Measurements from ENCODE around the gene CASZ1. TPM values are rescaled to one million over a fixed set of nuclear protein-coding genes. Genes with fewer than 3 reads are reported as not detected.

The CASZ1 gene
- total RNA-seq, 4 donors from 2014 or later = 39.1 to 215 (median 115) TPM

- in situ Hi-C loops (cut with MboI; ENCODE audit: low pct_ligation_motif_present in 1 of 4, low pct_unique_long_range_greater_than_20kb in 1 of 4, low sequenced_read_pairs in 3 of 4) (no loop called here), intact Hi-C loops (cut with DNase I; ENCODE audit: low total_unique reads) (no loop called here)
- no peak for DNase-seq
- no peak overlapping the region for H3K4me3 ChIP-seq
- no peaks in the 10 kb centered on the region for H3K27me3 ChIP-seq
- 85% methylated on average over 12 of the region's 16 CpGs; no CpG with 5 or more reads in 1 of the 2 donors for WGBS, 2 donors (ENCODE audit: low coverage in 1 of 2)
- TF ChIP-seq CTCF (IDR thresholded peaks at IDR 0.05) (no peak), POLR2A (IDR thresholded peaks at IDR 0.05) (no peak), POLR2AphosphoS5 (IDR thresholded peaks at IDR 0.05) (no peak), EP300 (IDR thresholded peaks at IDR 0.05; ENCODE audit: low read depth) (no peak)
- H3K9me3 ChIP-seq = no peaks in the 10 kb centered on the region
- H3K36me3 ChIP-seq = no peaks in the 10 kb centered on the region
- H3K4me1 ChIP-seq = peaks cover 15 to 29% (median 16%) of the 10 kb centered on the region in 4 donors
- peak overlapping the region in 2 of 4 donors; percentile 17 to 72 for H3K27ac ChIP-seq
Observed at GRCh38 chr1:10727751-10728232, 68.7 kb downstream of the CASZ1 start.

- no peaks in the 10 kb centered on the region for H3K27me3 ChIP-seq
- H3K4me1 ChIP-seq = peaks cover 15 to 29% (median 16%) of the 10 kb centered on the region in 4 donors
- no peak overlapping the region for H3K4me3 ChIP-seq
- WGBS, 2 donors (ENCODE audit: low coverage in 1 of 2) = 93% methylated on average over 16 of the region's 17 CpGs; no CpG with 5 or more reads in 1 of the 2 donors
- TF ChIP-seq CTCF (IDR thresholded peaks at IDR 0.05) (no peak), POLR2A (IDR thresholded peaks at IDR 0.05) (no peak), POLR2AphosphoS5 (IDR thresholded peaks at IDR 0.05) (no peak), EP300 (IDR thresholded peaks at IDR 0.05; ENCODE audit: low read depth) (no peak)
- intact Hi-C loops (cut with DNase I; ENCODE audit: low total_unique reads) (no loop called here), in situ Hi-C loops (cut with MboI; ENCODE audit: low pct_ligation_motif_present in 1 of 4, low pct_unique_long_range_greater_than_20kb in 1 of 4, low sequenced_read_pairs in 3 of 4) (no loop called here)
- peak overlapping the region in 3 of 4 donors; percentile 45 to 72 (median 56) for H3K27ac ChIP-seq
- H3K36me3 ChIP-seq = no peaks in the 10 kb centered on the region
- H3K9me3 ChIP-seq = no peaks in the 10 kb centered on the region
- DNase-seq = peak; percentile 37
Observed at GRCh38 chr1:10726355-10726754, 70.1 kb downstream of the CASZ1 start.

- in situ Hi-C loops (cut with MboI; ENCODE audit: low pct_ligation_motif_present in 1 of 4, low pct_unique_long_range_greater_than_20kb in 1 of 4, low sequenced_read_pairs in 3 of 4) (no loop called here), intact Hi-C loops (cut with DNase I; ENCODE audit: low total_unique reads) (no loop called here)
- no peak for DNase-seq
- no peak overlapping the region for H3K4me3 ChIP-seq
- H3K4me1 ChIP-seq = peaks cover 15 to 29% (median 16%) of the 10 kb centered on the region in 4 donors
- TF ChIP-seq POLR2AphosphoS5 (IDR thresholded peaks at IDR 0.05) (no peak), EP300 (IDR thresholded peaks at IDR 0.05; ENCODE audit: low read depth) (no peak)
- no peaks in the 10 kb centered on the region for H3K36me3 ChIP-seq
- no peaks in the 10 kb centered on the region for H3K9me3 ChIP-seq
- peak overlapping the region; percentile 45 to 72 (median 62) for H3K27ac ChIP-seq
- WGBS, 2 donors (ENCODE audit: low coverage in 1 of 2) = 53 to 75% methylated on average over 5 to 21 of the region's 21 CpGs
- H3K27me3 ChIP-seq = no peaks in the 10 kb centered on the region
Observed at GRCh38 chr1:10724948-10725847, 71.2 kb downstream of the CASZ1 start.

- H3K27ac ChIP-seq = peak overlapping the region; percentile 45 to 72 (median 62)
- 60 to 83% methylated on average over 1 to 4 of the region's 4 CpGs for WGBS, 2 donors (ENCODE audit: low coverage in 1 of 2)
Observed at GRCh38 chr1:10724511-10724910, 71.9 kb downstream of the CASZ1 start.

More at GRCh38 chr1:10724511-10724910, 71.9 kb downstream of the CASZ1 start:
- in situ Hi-C loops (cut with MboI; ENCODE audit: low pct_ligation_motif_present in 1 of 4, low pct_unique_long_range_greater_than_20kb in 1 of 4, low sequenced_read_pairs in 3 of 4) = no loop called here
- Histone ChIP-seq H3K4me3 (no peak overlapping the region), H3K9me3 (no peaks in the 10 kb centered on the region), H3K27me3 (no peaks in the 10 kb centered on the region), H3K36me3 (no peaks in the 10 kb centered on the region), H3K4me1 (peaks cover 15 to 29% (median 16%) of the 10 kb centered on the region in 4 donors)
- intact Hi-C loops (cut with DNase I; ENCODE audit: low total_unique reads) = no loop called here
- no peak for DNase-seq
- TF ChIP-seq CTCF (IDR thresholded peaks at IDR 0.05) = no peak
- TF ChIP-seq POLR2AphosphoS5 (IDR thresholded peaks at IDR 0.05) = no peak
